Mammary epithelial cell (primary cell): ENCODE results near the gene CLTB.

Experiments
- EZH2 ChIP-seq: IDR thresholded peaks from 2 replicates; pipeline ENCODE4 v1.6.1; 2012; ENCODE audit warnings: low read length, inconsistent platforms, borderline replicate concordance
- TF ChIP-seq, protein P1 (sequence below), 2 donors: IDR thresholded peaks in 1 of 2; conservative IDR thresholded peaks in 1 of 2; 2 replicates each; pipeline ENCODE4 v1.5.1; 2011 to 2012; ENCODE audit warnings: inconsistent platforms in 2 of 2, low read length in 2 of 2, mild to moderate bottlenecking in 2 of 2, control low read depth in 1 of 2, low read depth in 1 of 2; ENCODE audit not compliant: insufficient read depth in 1 of 2; ENCODE audit errors: extremely low read depth in 1 of 2

DNA sequence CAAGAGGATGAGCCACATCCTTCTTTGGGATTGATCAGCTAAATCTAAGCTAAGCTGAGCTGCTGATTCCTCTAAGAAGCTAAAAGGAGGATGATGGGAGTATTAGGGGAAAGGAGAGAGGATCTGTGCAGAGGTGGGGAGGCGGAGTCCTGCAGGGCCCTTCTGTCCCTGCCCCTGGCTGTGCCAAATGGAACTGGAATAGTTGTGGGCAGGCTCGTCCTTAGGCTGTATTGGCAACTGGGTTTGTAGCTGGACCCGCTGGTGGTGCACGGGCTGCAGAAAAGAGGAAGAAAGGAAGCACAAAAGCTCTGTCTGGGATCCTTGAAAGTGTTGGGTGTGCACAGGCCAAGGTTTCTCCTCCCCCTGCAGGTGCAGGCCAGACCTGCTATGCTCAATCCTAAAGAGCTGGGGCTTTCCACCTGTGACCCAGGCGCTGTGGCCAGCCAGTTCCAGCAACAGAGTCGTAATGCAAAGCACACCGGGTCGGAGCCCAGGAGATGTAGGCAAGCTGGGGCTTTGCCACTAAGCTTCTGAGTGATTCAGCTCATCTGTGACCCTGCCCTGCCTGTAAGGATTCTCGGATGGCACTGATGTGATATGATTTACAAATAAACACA lies 9.8 kb downstream of the CLTB start:
- TF ChIP-seq, protein P1, sequence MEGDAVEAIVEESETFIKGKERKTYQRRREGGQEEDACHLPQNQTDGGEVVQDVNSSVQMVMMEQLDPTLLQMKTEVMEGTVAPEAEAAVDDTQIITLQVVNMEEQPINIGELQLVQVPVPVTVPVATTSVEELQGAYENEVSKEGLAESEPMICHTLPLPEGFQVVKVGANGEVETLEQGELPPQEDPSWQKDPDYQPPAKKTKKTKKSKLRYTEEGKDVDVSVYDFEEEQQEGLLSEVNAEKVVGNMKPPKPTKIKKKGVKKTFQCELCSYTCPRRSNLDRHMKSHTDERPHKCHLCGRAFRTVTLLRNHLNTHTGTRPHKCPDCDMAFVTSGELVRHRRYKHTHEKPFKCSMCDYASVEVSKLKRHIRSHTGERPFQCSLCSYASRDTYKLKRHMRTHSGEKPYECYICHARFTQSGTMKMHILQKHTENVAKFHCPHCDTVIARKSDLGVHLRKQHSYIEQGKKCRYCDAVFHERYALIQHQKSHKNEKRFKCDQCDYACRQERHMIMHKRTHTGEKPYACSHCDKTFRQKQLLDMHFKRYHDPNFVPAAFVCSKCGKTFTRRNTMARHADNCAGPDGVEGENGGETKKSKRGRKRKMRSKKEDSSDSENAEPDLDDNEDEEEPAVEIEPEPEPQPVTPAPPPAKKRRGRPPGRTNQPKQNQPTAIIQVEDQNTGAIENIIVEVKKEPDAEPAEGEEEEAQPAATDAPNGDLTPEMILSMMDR (conservative IDR thresholded peaks at IDR 0.05 in 1 of 2, IDR thresholded peaks at IDR 0.05 in 1 of 2; ENCODE audit: extremely low read depth in 1 of 2, insufficient read depth in 1 of 2, low read depth in 1 of 2, low read length in 2 of 2): no peak
- no peak for TF ChIP-seq EZH2
